ENCODE measurements around the gene USP34. TPM values are rescaled to one million over a fixed set of nuclear protein-coding genes. Genes with fewer than 3 reads are reported as not detected.
A peak's percentile ranks its signal among the peaks of the same experiment; 100 is the strongest.
"Not testable (repeated sequence)": the region's sequence is repeated elsewhere in the genome, so short reads cannot be mapped to it uniquely, and the experiment has no call there.

Gene USP34
- total and polyA plus RNA-seq, 3 experiments from 2014 or later = 24.1 to 74.1 (median 71.9) TPM

DNA sequence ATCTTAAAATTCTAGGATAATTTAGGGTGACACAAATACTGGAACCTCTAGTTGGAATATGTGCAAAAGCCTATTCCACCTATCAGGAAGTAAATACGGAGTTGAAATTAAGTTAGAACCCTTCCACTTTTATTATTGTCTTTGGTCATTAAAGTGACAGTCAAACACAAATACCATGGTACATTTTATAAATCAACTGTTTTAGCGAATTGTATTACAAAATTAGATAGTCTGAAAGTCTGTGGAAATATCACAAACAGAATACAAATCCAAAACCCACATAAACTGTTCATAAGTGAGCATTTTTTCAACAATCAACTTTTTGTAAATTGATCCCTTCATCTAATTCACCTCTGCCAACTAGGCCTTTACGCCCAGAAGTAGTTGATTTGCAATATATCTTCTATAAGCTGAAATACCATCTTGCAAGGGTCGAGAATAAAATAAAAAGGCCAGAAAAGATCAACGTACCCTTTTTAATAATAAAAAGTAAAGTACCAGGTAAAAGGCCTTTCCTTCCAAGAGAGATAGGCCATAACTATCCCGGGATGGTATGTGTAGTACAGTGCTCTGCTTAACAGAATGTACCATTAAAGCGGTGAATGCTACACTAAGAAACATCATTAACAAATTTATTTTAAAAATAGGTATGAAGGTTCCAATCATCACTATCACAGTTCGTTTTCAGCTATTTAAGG lies 1.3 kb downstream of the USP34 start:
- H3K27me3 Mint-ChIP-seq = peaks cover 0 to 1% of the 10 kb centered on the region in 2 donors
- H3K27ac Mint-ChIP-seq = peak overlapping the region; percentile 91 to 98 (median 97)
- Histone ChIP-seq H3K27me3 (ENCODE audit: insufficient read depth, low read length, poor library complexity, severe bottlenecking) (no peaks in the 10 kb centered on the region), H3K4me3 (ENCODE audit: low read length) (peak overlapping the region; percentile 60), H3K9me3 (ENCODE audit: low read length) (no peaks in the 10 kb centered on the region), H3K36me3 (ENCODE audit: insufficient read depth, low read length) (no peaks in the 10 kb centered on the region), H3K27ac (ENCODE audit: low read depth, low read length) (peak overlapping the region; percentile 82), H3K4me1 (ENCODE audit: insufficient read depth, low read length) (peaks cover 40% of the 10 kb centered on the region)
- peaks cover 36 to 60% (median 49%) of the 10 kb centered on the region in 3 donors for H3K4me1 Mint-ChIP-seq
- peaks cover 0 to 39% (median 2%) of the 10 kb centered on the region in 3 donors for H3K36me3 Mint-ChIP-seq
- no peaks in the 10 kb centered on the region for H3K9me3 Mint-ChIP-seq
- ChIA-PET CTCF (interaction anchor here (0.6 to 1.3 kb wide), 4 partner anchors 11 to 69 kb away, joined by 3 to 5 read pairs (median 4); partner anchors contain the start of gene XPO1), POLR2A (interaction anchor here (0.7 to 1.4 kb wide), 6 partner anchors 11 to 293 kb away, joined by 3 to 7 read pairs (median 4); no protein-coding TSS in a partner anchor)
- H3K4me3 Mint-ChIP-seq = peak overlapping the region; percentile 86 to 96 (median 95)
- DNase-seq = peak in 1 of 5 donors; percentile 14

DNA sequence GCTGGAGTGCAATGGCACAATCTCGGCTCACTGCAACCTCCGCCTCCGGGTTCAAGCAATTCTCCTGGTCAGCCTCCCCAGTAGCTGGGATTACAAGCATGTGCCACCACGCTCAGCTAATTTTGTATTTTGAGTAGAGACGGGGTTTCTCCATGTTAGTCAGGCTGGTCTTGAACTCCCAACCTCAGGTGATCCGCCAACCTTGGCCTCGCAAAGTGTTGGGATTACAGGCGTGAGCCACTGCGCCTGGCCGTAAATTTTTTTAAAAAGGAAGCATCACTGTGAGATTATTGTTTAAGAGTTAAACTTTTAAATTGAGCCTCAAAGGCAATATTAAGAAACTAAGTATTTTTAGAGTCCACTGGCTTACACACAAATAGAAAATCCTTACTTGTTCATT lies 2.7 kb downstream of the USP34 start:
- not testable (repeated sequence) for H3K27me3 Mint-ChIP-seq; H3K27me3 ChIP-seq (ENCODE audit: insufficient read depth, low read length, poor library complexity, severe bottlenecking); DNase-seq; H3K9me3 ChIP-seq (ENCODE audit: low read length); H3K4me3 ChIP-seq (ENCODE audit: low read length); H3K9me3 Mint-ChIP-seq; H3K36me3 ChIP-seq (ENCODE audit: insufficient read depth, low read length)
- Mint-ChIP-seq H3K27ac (peak overlapping the region in 4 of 8 donors; percentile 26 to 97 (median 62)), H3K36me3 (peaks cover 0 to 39% (median 1%) of the 10 kb centered on the region in 3 donors), H3K4me1 (peaks cover 45 to 73% (median 62%) of the 10 kb centered on the region in 3 donors), H3K4me3 (peak overlapping the region in 6 of 7 donors; percentile 38 to 96 (median 94))
- CTCF ChIA-PET = interaction anchor here (1.3 kb wide), 1 partner anchor 42 kb away, joined by 8 read pairs; no protein-coding TSS in a partner anchor
- POLR2A ChIA-PET = interaction anchor here (1.2 kb wide), 1 partner anchor 30 kb away, joined by 3 read pairs; no protein-coding TSS in a partner anchor
- peak overlapping the region; percentile 82 for H3K27ac ChIP-seq (ENCODE audit: low read depth, low read length)
- H3K4me1 ChIP-seq (ENCODE audit: insufficient read depth, low read length) = peaks cover 51% of the 10 kb centered on the region

DNA sequence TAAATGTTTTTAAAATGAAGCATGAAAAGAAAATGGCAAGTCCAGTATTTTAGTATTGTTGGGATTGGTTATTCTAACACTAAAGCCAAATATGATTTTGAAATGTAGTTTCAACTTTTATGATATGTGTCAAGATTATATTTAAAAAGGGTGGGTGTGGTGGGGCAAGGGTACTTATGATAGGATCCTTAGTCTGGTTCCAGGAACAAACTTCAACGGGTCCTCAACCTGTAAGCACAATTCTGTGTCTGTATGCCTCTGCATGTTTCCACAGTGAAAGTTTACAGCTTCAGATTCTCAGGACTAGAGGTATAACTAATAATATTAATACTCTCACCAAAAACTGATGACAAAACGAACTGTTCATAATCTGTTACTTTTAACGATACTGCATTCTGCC lies 5.8 kb downstream of the USP34 start:
- ChIA-PET CTCF (no interaction called here), POLR2A (no interaction called here)
- H3K4me1 ChIP-seq (ENCODE audit: insufficient read depth, low read length) = peaks cover 48% of the 10 kb centered on the region
- Mint-ChIP-seq H3K9me3 (no peaks in the 10 kb centered on the region), H3K4me3 (peak overlapping the region in 1 of 7 donors; percentile 26), H3K27me3 (peaks cover 0 to 2% of the 10 kb centered on the region in 2 donors), H3K27ac (peak overlapping the region in 1 of 8 donors; percentile 30), H3K4me1 (peaks cover 57 to 84% (median 72%) of the 10 kb centered on the region in 3 donors), H3K36me3 (peaks cover 0 to 34% (median 1%) of the 10 kb centered on the region in 3 donors)
- H3K36me3 ChIP-seq (ENCODE audit: insufficient read depth, low read length) = no peaks in the 10 kb centered on the region
- H3K27ac ChIP-seq (ENCODE audit: low read depth, low read length) = peak overlapping the region; percentile 33
- no peak overlapping the region for H3K4me3 ChIP-seq (ENCODE audit: low read length)
- no peaks in the 10 kb centered on the region for H3K9me3 ChIP-seq (ENCODE audit: low read length)
- DNase-seq = no peak
- no peaks in the 10 kb centered on the region for H3K27me3 ChIP-seq (ENCODE audit: insufficient read depth, low read length, poor library complexity, severe bottlenecking)

DNA sequence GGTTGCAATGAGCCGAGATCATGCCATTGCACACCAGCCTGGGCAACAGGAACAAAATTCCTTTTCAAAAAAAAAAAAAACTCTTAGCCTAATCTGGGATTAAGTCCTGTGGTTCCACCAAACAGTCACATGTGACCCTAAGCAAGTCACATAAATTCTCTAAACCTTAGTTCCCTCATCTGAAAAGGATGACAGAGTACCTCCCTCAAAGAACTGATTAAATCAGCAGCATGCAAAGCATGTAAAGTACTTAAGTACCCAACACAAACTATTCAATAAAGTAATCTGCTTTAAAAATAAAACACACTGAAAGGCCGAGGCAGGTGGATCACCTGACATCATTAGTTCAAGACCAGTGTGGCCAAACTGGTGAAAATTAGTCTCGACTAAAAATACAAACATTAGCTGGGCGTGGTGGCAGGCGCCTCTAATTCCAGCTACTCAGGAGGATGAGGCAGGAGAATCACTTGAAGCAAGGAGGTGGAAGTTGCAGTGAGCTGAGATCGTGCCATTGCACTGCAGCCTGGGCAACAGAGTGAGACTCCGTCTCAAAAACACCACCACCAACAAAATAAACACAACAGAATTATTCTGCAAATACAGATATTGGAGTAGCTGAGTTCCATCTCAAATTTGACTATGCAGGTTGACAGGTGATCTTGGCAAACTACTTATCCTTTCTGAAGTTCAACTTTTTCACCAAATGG lies 7.0 kb downstream of the USP34 start:
- H3K9me3 ChIP-seq (ENCODE audit: low read length) = no peaks in the 10 kb centered on the region
- DNase-seq = no peak
- no peaks in the 10 kb centered on the region for H3K9me3 Mint-ChIP-seq
- H3K4me3 Mint-ChIP-seq = peak overlapping the region in 5 of 7 donors; percentile 9 to 65 (median 39)
- ChIA-PET POLR2A (interaction anchor here (0.9 kb wide), 1 partner anchor 54 kb away, joined by 3 read pairs; no protein-coding TSS in a partner anchor), CTCF (no interaction called here)
- peaks cover 0 to 29% (median 1%) of the 10 kb centered on the region in 3 donors for H3K36me3 Mint-ChIP-seq
- H3K27me3 Mint-ChIP-seq = peaks cover 0 to 2% of the 10 kb centered on the region in 2 donors
- H3K4me1 Mint-ChIP-seq = peaks cover 54 to 86% (median 70%) of the 10 kb centered on the region in 3 donors
- no peak overlapping the region for H3K4me3 ChIP-seq (ENCODE audit: low read length)
- no peak overlapping the region for H3K27ac ChIP-seq (ENCODE audit: low read depth, low read length)
- peaks cover 52% of the 10 kb centered on the region for H3K4me1 ChIP-seq (ENCODE audit: insufficient read depth, low read length)
- H3K27me3 ChIP-seq (ENCODE audit: insufficient read depth, low read length, poor library complexity, severe bottlenecking) = no peaks in the 10 kb centered on the region
- no peaks in the 10 kb centered on the region for H3K36me3 ChIP-seq (ENCODE audit: insufficient read depth, low read length)
- H3K27ac Mint-ChIP-seq = peak overlapping the region in 3 of 8 donors; percentile 11 to 61 (median 47)

DNA sequence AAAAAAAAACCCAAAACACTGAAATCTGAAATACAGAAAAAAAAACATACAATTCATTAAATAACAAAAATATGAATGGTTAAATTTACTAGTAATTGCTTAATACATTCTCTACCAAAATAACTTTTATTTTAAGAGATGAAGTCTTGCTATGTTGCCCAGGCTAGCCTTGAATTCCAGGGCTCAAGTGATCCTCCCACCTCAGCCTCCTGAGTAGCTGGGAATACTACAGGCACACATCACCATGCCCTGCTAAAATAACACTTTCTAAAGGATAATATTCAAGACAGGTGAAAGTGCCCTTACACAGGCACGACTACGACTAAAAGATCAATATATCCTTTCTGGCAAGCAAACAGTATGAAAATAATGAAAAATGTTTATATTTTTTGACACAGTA lies 9.5 kb downstream of the USP34 start:
- H3K4me3 ChIP-seq (ENCODE audit: low read length) = no peak overlapping the region
- no peak for DNase-seq
- no peaks in the 10 kb centered on the region for H3K27me3 ChIP-seq (ENCODE audit: insufficient read depth, low read length, poor library complexity, severe bottlenecking)
- peaks cover 64 to 88% (median 81%) of the 10 kb centered on the region in 3 donors for H3K4me1 Mint-ChIP-seq
- H3K9me3 Mint-ChIP-seq = no peaks in the 10 kb centered on the region
- POLR2A ChIA-PET = no interaction called here
- peaks cover 0 to 20% (median 3%) of the 10 kb centered on the region in 3 donors for H3K36me3 Mint-ChIP-seq
- CTCF ChIA-PET = no interaction called here
- no peaks in the 10 kb centered on the region for H3K9me3 ChIP-seq (ENCODE audit: low read length)
- peaks cover 0 to 2% of the 10 kb centered on the region in 2 donors for H3K27me3 Mint-ChIP-seq
- peaks cover 58% of the 10 kb centered on the region for H3K4me1 ChIP-seq (ENCODE audit: insufficient read depth, low read length)
- H3K27ac ChIP-seq (ENCODE audit: low read depth, low read length) = no peak overlapping the region
- H3K36me3 ChIP-seq (ENCODE audit: insufficient read depth, low read length) = no peaks in the 10 kb centered on the region
- H3K4me3 Mint-ChIP-seq = peak overlapping the region in 1 of 7 donors; percentile 32
- peak overlapping the region in 2 of 8 donors; percentile 36 to 57 for H3K27ac Mint-ChIP-seq

DNA sequence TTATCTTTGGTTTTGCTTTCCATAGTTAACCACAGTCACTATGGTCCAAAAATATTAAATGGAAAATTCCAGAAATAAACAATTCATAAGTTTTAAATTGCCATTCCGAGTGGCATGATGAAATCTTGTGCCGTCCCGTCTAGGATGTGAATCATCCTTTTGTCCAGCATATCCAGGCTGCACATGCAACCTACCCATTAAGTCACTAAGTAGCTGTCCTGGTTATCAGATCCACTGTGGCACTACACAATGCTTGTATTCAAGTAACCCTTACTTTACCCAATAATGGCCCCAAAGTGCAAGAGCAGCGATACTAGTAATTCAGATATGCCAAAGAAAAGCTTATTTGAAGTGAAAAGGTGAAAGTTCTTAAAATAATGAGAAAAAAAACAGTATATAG lies 10.7 kb downstream of the USP34 start:
- H3K27me3 ChIP-seq (ENCODE audit: insufficient read depth, low read length, poor library complexity, severe bottlenecking) = no peaks in the 10 kb centered on the region
- peaks cover 0 to 24% (median 4%) of the 10 kb centered on the region in 3 donors for H3K36me3 Mint-ChIP-seq
- ChIA-PET CTCF (no interaction called here), POLR2A (no interaction called here)
- H3K4me3 Mint-ChIP-seq = peak overlapping the region in 4 of 7 donors; percentile 12 to 32 (median 22)
- H3K4me1 ChIP-seq (ENCODE audit: insufficient read depth, low read length) = peaks cover 67% of the 10 kb centered on the region
- H3K4me1 Mint-ChIP-seq = peaks cover 70 to 90% (median 89%) of the 10 kb centered on the region in 3 donors
- no peak overlapping the region for H3K27ac ChIP-seq (ENCODE audit: low read depth, low read length)
- H3K27me3 Mint-ChIP-seq = peaks cover 0 to 2% of the 10 kb centered on the region in 2 donors
- H3K27ac Mint-ChIP-seq = peak overlapping the region in 3 of 8 donors; percentile 46 to 53 (median 51)
- no peaks in the 10 kb centered on the region for H3K9me3 ChIP-seq (ENCODE audit: low read length)
- H3K36me3 ChIP-seq (ENCODE audit: insufficient read depth, low read length) = no peaks in the 10 kb centered on the region
- H3K9me3 Mint-ChIP-seq = no peaks in the 10 kb centered on the region
- no peak overlapping the region for H3K4me3 ChIP-seq (ENCODE audit: low read length)
- DNase-seq = no peak

DNA sequence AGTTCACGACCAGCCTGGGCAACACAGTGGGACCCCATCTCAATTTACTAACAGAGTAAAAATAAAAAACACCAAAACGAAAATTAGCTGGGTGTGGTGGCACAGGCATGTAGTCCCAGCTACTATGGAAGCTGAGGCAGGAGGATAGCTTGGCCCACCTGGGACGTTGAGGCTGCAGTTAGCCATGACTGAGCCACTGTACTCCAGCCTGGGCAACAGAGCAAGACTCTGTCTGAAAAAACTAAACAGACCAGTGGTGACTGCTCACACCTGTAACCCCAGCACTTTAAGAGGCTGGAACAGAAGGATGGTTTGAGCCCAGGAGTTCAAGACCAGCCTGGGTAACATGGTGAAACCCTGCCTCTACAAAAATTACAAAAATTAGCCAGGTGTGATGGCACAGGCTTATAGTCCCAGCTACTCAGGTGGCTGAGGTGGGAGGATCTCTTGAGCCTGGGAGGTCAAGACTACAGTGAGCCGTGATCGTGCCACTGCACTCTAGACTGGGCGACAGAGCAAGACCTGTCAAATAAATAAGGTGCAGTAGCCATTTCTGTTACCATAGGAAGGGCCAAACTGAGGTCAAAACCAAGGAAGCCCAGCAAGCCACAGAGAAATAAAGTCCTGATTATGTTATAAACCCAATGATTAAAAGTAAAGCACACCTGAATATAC lies 14.0 kb downstream of the USP34 start:
- DNase-seq = no peak
- peaks cover 63 to 83% (median 82%) of the 10 kb centered on the region in 3 donors for H3K4me1 Mint-ChIP-seq
- H3K4me3 Mint-ChIP-seq = peak overlapping the region in 4 of 7 donors; percentile 10 to 89 (median 41)
- H3K27me3 ChIP-seq (ENCODE audit: insufficient read depth, low read length, poor library complexity, severe bottlenecking) = no peaks in the 10 kb centered on the region
- H3K27me3 Mint-ChIP-seq = peaks cover 0 to 2% of the 10 kb centered on the region in 2 donors
- H3K27ac Mint-ChIP-seq = peak overlapping the region in 4 of 8 donors; percentile 7 to 58 (median 40)
- ChIA-PET CTCF (no interaction called here), POLR2A (no interaction called here)
- no peak overlapping the region for H3K4me3 ChIP-seq (ENCODE audit: low read length)
- H3K27ac ChIP-seq (ENCODE audit: low read depth, low read length) = no peak overlapping the region
- no peaks in the 10 kb centered on the region for H3K9me3 Mint-ChIP-seq
- H3K4me1 ChIP-seq (ENCODE audit: insufficient read depth, low read length) = peaks cover 53% of the 10 kb centered on the region
- H3K36me3 Mint-ChIP-seq = peaks cover 0 to 24% (median 5%) of the 10 kb centered on the region in 3 donors
- H3K36me3 ChIP-seq (ENCODE audit: insufficient read depth, low read length) = no peaks in the 10 kb centered on the region
- H3K9me3 ChIP-seq (ENCODE audit: low read length) = no peaks in the 10 kb centered on the region

Measured in CD8-positive, alpha-beta memory T cell (primary cell).